Measurements from ENCODE around the gene FTH1. TPM values are rescaled to one million over a fixed set of nuclear protein-coding genes. Genes with fewer than 3 reads are reported as not detected.

FTH1 gene
- total and polyA plus RNA-seq, 7 donors, result 1,709 to 20,022 (median 2,375) TPM

DNA sequence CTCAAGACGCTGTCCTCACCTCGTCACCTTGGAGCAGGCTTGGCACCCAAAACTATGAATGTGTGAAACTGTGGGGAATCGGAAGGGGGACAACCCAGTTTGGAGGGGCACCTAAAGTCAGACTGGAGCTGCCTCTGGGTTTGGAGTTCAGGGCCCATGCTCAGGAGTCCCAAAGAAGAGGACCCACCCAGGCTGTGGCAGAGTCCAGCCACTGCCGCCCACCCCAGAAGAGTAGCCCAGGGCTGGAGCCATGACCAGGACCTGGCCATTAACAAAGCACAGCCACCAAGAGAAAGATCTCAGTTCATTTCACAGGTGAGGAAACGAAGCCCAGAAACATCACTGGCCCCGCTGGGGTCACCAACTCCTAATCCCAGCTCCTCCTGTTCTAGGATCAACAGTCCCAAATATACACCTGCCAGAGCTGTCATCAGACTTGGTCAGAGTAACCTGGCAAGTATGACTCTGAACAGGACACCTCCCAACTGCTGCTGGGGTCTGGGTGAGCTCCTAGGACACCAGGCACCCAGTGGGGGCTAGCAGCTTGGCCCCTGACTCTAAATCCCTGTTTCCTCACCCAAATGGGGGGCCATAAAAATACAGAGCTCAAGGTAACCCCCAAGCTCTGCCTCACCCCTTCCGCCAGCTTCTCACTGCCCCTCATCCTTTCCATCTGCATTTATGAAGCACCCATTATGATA lies 52.8 kb downstream of the FTH1 start:
- 82 to 86% methylated on average over 7 of the region's 7 CpGs for WGBS, 2 donors
- H3K4me1 ChIP-seq, result peaks cover 0 to 40% (median 21%) of the 10 kb centered on the region in 4 donors
- H3K36me3 ChIP-seq, result no peaks in the 10 kb centered on the region
- peak overlapping the region in 1 of 4 donors; percentile 3 for H3K27ac ChIP-seq
- TF ChIP-seq, protein P1, sequence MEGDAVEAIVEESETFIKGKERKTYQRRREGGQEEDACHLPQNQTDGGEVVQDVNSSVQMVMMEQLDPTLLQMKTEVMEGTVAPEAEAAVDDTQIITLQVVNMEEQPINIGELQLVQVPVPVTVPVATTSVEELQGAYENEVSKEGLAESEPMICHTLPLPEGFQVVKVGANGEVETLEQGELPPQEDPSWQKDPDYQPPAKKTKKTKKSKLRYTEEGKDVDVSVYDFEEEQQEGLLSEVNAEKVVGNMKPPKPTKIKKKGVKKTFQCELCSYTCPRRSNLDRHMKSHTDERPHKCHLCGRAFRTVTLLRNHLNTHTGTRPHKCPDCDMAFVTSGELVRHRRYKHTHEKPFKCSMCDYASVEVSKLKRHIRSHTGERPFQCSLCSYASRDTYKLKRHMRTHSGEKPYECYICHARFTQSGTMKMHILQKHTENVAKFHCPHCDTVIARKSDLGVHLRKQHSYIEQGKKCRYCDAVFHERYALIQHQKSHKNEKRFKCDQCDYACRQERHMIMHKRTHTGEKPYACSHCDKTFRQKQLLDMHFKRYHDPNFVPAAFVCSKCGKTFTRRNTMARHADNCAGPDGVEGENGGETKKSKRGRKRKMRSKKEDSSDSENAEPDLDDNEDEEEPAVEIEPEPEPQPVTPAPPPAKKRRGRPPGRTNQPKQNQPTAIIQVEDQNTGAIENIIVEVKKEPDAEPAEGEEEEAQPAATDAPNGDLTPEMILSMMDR (IDR thresholded peaks at IDR 0.05), result no peak
- no peak for TF ChIP-seq POLR2A (IDR thresholded peaks at IDR 0.05)
- TF ChIP-seq POLR2AphosphoS5 (IDR thresholded peaks at IDR 0.05), result no peak
- no peak for TF ChIP-seq EP300 (IDR thresholded peaks at IDR 0.05)
- H3K9me3 ChIP-seq, result no peaks in the 10 kb centered on the region
- DNase-seq, result peak; percentile 42
- peaks cover 0 to 4% (median 2%) of the 10 kb centered on the region in 3 donors for H3K27me3 ChIP-seq
- H3K4me3 ChIP-seq, result peak overlapping the region in 1 of 4 donors; percentile 65
- intact Hi-C loops (cut with DNase I), result no loop called here

Small RNA genes within 50 kb of the gene (small RNA-seq; reads per million reads assigned to genes)
- gene RNU6-1243P, result 0 reads per million in 3 donors

Other genes starting within 250 kb of the FTH1 start
- under 1 TPM; under 0.01 to 0.83 (median 0.60) TPM for gene MYRF, start 215.0 kb downstream of the FTH1 start, total RNA-seq
- gene MYRF, start 215.0 kb downstream of the FTH1 start, polyA plus RNA-seq, result 1 to 10 TPM in 2 of 3 donors, under 1 TPM in 1; 0.46 to 6.4 (median 1.8) TPM
- 10 to 100 TPM; 39.9 to 64.7 (median 57.4) TPM for gene TMEM258, start 175.0 kb downstream of the FTH1 start, total RNA-seq
- 100 to 1,000 TPM; 139 to 224 (median 148) TPM for gene TMEM258, start 175.0 kb downstream of the FTH1 start, polyA plus RNA-seq
- 1 to 10 TPM; 5.3 to 8.0 (median 7.0) TPM for gene FEN1, start 174.7 kb downstream of the FTH1 start, total RNA-seq
- gene FEN1, start 174.7 kb downstream of the FTH1 start, polyA plus RNA-seq, result 10 to 100 TPM in 2 of 3 donors, 1 to 10 TPM in 1; 4.2 to 39.1 (median 11.3) TPM
- 10 to 100 TPM; 11.8 to 17.7 (median 16.6) TPM for gene FADS1, start 150.6 kb downstream of the FTH1 start, total RNA-seq
- gene FADS1, start 150.6 kb downstream of the FTH1 start, polyA plus RNA-seq, result 10 to 100 TPM in 1 of 3 donors, 1 to 10 TPM in 2; 1.2 to 12.6 (median 2.1) TPM
- gene FADS2, start 139.3 kb downstream of the FTH1 start, total RNA-seq, result 10 to 100 TPM in 3 of 4 donors, 1 to 10 TPM in 1; 4.1 to 45.4 (median 25.5) TPM
- gene FADS2, start 139.3 kb downstream of the FTH1 start, polyA plus RNA-seq, result 10 to 100 TPM in 1 of 3 donors, 1 to 10 TPM in 2; 3.6 to 50.2 (median 3.7) TPM
- gene FADS3, start 76.1 kb downstream of the FTH1 start, total RNA-seq, result 10 to 100 TPM; 21.1 to 57.9 (median 37.5) TPM
- 10 to 100 TPM in 1 of 3 donors, 1 to 10 TPM in 2; 1.4 to 21.5 (median 3.0) TPM for gene FADS3, start 76.1 kb downstream of the FTH1 start, polyA plus RNA-seq
- gene RAB3IL1, start 50.1 kb downstream of the FTH1 start, total RNA-seq, result 10 to 100 TPM; 12.1 to 23.7 (median 19.6) TPM
- gene RAB3IL1, start 50.1 kb downstream of the FTH1 start, polyA plus RNA-seq, result 10 to 100 TPM in 1 of 3 donors, 1 to 10 TPM in 2; 5.1 to 21.6 (median 7.0) TPM
- 1 to 10 TPM in 3 of 4 donors, under 1 TPM in 1; 0.83 to 5.3 (median 3.3) TPM for gene BEST1, start 17.3 kb downstream of the FTH1 start, total RNA-seq
- gene BEST1, start 17.3 kb downstream of the FTH1 start, polyA plus RNA-seq, result 1 to 10 TPM; 3.2 to 9.6 (median 7.6) TPM
- gene INCENP, start 156.4 kb upstream of the FTH1 start, total RNA-seq, result 10 to 100 TPM in 1 of 4 donors, 1 to 10 TPM in 3; 5.4 to 25.3 (median 8.9) TPM
- gene INCENP, start 156.4 kb upstream of the FTH1 start, polyA plus RNA-seq, result 10 to 100 TPM in 1 of 3 donors, 1 to 10 TPM in 2; 4.2 to 21.6 (median 5.3) TPM
- not detected for gene SCGB1D1, start 222.6 kb upstream of the FTH1 start, total RNA-seq
- not detected for gene SCGB1D1, start 222.6 kb upstream of the FTH1 start, polyA plus RNA-seq
- not detected for gene SCGB2A1, start 241.0 kb upstream of the FTH1 start, total RNA-seq
- gene SCGB2A1, start 241.0 kb upstream of the FTH1 start, polyA plus RNA-seq, result 10 to 100 TPM in 1 of 3 donors, 1 to 10 TPM in 2; 3.6 to 35.4 (median 9.9) TPM

Data from sigmoid colon (tissue), 7 donors.